Kasumi-1 (cell line): Measurements from ENCODE around the gene RNF183.
"Not testable (repeated sequence)": the region's sequence is repeated elsewhere in the genome, so short reads cannot be mapped to it uniquely, and the experiment has no call there.

ENCODE experiments used
- DNase-seq, 2 experiments: peaks; one replicate each; lab custom pipeline; 2025; lab: John Stamatoyannopoulos, UW

The RNF183 gene

DNA sequence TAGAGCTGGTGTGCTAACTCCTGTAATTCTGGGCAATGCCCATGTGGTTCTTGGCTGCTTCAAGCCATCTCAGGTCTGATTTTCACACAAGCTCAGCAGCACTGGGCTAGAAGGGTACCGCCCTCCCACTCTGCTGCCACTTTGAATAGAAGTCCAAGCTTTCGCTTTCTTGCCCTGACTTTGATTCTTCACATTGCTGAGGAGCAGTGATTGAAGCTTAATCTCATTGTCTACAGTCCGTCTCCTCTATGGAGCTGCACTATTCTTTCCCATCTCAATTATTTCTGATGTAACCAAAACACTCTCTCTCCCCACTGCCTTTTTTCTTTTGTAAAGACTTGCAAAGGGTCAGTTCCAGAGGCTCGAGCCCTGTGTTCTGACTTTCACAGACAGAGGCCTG lies 12.9 kb upstream of the RNF183 start:
- DNase-seq: no peak

DNA sequence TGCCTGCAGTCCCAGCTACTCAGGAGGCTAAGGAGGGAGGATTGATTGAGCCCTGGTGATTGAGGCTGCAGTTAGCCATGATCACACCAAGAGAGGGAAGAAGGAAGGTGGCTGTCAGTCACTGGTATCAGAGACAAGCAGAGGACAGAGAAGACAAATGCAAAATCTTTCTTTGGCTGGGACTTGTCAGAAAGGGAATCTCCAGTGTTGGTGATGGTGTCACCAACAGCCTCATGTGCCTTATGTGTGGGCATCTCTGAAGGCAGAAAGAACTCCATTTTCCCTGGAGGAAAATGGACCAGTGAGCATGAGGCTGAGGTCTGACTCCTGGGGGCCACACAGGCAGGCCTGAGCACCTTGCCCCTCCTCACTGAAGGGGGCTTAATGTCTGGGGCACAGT lies 12.1 kb upstream of the RNF183 start:
- DNase-seq: no peak

DNA sequence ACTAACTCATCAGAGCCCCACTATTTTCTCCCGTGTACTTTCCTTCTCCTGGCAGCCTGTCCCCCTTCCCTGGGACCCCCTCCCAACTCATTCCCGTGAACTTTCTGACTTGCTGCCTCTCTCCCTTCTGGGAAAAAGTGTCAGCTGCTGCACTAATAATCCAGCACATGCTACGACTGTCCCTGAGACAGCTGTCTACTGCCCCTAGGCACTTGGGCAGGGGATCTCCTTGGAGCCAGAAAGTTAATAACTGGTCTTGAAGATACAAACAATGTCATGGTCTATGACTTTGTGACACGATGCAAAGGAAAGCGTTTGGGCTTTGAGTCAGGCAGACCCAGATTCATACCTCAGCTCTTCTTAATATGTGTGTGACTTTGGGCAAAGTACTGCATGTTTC lies 10.1 kb upstream of the RNF183 start:
- DNase-seq: no peak

DNA sequence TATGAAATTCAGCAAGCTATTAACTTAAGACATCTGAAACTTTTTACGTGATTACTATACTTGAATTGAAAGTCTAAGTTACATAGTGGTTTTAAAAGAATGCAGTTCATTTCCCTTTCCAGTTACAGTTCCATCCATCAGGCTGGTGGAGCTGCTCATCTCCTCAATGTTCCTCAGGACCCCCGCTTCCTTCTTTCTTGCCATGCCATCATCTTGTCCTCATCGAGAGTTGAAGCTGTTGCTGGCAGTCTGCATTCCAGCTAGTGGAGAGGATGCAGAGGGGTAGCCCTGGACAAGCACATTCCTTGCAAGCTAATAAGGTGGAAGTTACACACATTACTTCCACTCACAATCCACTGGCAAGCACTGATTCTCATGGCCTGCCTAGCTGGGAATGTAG lies 8.8 kb upstream of the RNF183 start:
- no peak for DNase-seq

DNA sequence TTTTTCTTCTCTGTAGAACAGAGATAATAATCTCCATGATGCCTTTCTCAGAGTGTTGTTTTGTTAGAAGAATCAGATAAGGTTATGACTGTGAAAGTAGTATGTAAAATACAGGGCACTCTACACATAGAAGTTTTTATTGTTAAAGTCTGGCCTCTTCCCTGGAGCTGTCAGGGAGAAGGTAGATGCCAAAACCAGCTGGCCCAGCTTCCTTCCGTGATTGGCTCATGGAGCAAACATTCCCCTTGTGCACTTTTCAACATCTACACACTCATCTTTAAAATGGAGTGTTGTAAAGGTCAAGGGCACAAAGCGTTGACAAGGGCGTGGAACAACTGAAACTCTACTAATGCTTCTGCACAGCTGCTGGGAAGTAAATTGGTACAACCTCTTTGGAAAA lies 7.4 kb upstream of the RNF183 start:
- no peak for DNase-seq

DNA sequence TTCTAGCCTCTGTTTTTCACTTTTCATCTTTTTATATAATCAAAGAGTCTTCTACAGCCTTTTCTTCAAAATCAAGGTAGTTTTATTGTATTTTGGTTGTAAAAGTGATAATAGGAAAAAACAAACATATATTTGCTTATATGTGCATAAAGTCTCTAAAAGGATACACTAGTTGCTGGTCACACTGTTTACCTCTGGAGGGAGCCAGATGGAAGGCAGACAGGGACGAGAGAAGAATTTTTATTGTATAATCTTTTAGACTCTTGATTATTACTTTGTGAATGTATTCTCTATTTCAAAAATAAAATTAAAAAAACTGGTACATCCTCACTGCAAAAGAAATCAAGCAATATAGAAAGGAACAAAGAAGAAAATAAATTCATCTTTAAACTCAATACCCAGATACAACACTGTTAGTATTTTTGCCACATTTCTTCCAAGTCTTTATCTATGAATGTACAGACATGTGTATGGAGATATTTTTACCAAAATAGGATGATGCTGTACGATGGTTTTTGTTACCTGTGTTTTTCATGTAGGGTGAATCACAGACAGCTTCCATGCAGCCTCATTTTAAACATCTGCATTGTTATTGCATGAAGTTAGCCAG lies 6.1 kb upstream of the RNF183 start:
- DNase-seq: peak; percentile 58 to 78

DNA sequence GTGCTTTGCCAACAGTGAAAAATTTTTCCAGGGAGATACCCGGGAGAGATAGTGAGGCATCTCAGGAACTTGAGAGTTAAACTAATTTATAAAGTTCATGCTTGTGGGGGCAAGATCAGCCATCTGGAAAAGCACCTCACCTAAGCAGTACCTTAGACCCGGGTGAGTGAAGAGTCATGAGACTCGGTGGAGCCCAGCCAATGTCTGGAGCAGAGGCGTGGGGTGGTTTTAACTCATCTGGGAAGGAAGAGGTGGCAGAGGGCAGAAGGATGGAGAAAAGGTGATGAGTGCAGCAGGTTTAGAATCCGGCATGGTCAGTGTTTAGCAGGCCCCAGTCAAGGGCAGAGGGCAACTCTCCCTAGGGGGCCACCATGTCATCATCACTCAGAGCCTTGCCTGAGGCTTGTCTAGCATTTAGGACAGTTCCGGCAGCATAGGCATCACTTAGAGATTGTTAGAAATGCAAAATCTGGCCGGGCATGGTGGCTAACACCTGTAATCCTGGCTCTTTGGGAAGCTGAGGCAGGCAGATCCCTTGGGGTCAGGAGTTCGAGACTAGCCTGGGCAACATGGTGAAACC lies 4.3 kb upstream of the RNF183 start:
- DNase-seq: no peak

DNA sequence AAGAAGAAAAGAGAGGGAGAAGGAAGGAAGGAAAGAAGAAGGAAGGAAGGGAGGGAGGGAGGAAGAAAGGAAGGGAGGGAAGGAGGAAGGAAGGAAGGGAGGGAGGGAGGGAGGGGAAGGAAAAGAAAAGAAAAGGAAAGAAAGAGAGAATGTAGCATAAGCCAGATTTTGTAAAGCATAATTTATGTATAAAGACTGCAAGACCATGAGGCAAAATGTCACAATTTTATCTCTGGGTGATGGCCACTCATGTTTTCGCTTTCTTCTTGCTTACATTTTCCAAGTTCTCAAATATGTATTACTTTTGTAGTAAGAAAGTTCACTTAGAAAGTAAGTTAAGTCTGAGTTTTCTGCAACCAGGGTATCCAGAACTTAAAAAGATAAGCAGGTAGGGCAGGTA lies 3.4 kb upstream of the RNF183 start:
- no peak for DNase-seq

DNA sequence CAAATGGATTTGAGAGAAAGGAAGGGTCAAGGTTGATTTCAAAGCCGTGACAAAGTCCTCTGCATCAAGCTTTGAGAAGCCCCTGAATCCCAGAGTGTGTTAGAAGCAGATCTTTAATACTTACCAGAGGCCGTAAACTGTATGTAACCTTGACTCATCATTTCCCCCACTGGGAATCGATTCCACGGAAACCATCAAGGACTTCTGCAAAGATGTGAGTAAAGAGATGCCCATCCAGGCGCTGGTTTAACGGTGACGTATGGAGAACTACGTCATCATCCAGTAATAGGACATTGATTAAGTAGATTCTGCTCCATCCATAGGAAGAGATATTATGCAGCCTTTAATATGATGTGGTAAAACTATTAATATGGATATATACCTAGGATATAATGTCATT lies 1.6 kb downstream of the RNF183 start:
- no peak for DNase-seq

DNA sequence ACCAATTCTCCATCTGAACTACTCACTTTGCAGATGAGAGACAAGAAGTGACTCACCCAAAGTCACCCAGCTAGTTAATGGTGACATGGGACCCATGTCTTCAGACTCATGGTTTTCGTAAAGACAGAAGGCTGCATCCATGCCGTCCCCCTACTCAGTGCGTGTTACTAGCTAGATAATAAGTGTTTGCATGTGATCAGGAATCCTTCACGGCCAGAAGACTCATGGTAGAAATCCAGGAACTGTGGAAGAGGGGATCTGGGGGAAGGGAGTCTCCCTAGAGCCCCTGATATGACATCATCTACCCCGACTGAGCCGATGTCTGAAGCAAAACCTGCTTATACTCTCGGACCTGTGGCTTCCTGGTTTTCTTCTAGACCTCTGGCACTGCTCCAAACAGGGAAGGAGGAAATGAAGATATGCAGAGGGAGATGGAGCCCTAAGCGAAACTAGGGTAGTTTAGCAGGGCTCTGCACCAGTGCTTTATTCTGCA lies 3.3 kb downstream of the RNF183 start:
- peak; percentile 50 to 68 for DNase-seq

DNA sequence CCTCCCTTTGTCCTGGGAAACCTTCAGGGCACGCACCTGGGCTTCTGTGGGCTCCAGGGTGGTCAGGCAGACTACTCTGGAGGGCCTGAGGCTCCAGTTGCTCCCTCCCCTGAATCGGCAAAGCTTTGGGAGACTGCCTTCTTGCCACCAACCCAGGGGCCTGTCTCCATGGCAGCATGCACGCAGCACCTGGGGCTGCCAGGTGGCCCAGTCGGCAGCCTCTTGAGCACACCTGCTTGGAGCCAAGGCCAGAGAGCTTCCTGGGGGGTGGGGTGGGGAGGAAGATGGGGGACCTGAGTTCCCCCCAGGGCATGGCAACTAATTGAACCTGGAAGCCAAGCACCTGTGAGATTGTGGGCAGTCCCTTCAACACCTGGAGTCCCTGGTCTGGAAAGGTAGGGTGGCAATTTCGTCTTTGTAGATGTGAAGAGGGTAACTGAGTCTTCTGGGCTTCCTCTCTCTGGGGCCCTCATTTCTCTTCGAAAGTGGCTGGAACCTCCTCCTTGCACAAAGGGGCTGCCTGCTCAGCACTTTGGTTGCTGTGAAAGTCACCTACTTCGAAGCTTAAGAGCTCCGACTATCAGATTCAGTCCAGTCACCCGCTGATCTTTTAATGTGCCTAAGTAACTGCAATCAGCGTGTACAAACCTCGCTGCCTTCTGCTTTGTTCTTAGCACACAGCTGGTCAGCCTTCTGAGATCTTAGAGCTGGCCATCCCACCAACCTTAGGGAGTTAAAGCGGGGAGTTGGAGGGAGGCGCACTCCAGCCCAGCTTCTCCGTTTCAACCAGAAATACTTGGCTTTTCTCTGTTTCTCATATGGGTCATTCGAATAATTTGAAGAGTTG lies 4.0 kb downstream of the RNF183 start:
- no peak for DNase-seq

DNA sequence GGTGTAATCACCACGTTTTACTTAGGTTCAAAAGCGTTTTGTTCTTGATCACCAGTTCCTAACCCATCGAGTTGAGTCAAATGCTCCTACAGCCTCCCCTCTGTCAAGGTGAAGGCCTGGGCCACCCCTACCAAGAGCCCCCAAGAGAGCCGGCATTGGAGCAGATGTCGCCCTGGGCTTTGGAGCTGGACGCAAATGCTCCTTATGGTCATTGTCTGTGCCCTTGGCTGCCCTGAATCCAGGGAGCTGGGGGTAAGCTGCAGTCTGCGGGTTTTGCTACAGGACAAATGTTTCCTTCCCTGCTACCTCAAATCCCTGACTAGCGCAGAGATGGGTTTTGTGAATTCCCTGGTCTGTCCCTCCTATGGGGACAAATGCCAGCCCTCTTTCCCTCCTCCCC lies 4.9 kb downstream of the RNF183 start:
- DNase-seq: no peak

DNA sequence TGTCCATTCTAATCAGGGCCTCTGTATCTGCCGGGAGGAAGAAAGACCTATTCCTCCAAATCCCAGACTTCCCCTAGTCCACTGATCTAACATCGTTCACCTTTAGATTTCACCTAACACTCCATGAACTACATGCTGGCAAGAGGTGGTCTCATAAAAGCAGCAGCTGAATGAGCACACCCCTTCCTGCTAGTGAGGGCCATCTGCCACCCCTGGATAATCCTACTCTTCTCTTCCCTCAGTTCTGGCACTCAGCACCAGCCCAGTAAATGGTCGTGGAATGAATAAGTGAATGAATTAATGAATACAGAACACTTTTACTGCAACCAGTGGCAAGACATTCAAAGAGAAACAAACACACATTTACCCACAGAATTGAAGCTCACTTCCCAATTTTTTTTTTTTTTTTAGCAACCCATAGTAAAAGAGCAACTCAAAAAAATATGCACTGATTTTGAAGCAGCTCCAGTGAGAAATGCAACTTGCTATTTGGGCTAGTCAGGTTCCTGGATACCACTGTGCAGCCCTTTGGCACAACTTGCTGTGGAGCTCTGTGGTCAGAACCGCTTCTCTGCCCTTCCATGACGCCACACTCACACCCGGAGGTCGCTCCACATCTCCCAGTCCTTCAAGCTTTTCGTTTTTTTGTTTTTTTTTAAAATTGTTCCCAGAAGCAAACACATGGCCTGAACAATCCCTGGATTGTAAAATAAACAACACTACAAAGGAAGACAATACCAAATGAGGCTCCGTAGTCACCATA lies 6.2 kb downstream of the RNF183 start:
- no peak for DNase-seq

DNA sequence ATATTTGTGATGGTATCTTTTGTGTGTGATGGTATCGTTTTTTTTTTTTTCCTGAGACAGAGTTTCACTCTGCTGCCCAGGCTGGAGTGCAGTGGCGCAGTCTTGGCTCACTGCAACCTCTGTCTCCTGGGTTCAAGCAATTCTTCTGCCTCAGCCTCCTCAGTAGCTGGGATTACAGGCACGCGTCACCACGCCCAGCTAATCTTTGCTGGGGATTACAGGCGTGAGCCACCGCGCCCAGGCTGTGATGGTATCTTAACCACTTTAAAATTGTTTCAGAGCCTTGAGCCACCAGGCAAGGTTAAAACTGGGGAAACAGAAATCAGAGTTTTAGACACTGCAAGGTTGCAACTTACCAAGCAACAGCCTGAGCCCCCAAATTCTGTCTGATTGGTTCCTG lies 6.9 kb downstream of the RNF183 start:
- DNase-seq: not testable (repeated sequence)

DNA sequence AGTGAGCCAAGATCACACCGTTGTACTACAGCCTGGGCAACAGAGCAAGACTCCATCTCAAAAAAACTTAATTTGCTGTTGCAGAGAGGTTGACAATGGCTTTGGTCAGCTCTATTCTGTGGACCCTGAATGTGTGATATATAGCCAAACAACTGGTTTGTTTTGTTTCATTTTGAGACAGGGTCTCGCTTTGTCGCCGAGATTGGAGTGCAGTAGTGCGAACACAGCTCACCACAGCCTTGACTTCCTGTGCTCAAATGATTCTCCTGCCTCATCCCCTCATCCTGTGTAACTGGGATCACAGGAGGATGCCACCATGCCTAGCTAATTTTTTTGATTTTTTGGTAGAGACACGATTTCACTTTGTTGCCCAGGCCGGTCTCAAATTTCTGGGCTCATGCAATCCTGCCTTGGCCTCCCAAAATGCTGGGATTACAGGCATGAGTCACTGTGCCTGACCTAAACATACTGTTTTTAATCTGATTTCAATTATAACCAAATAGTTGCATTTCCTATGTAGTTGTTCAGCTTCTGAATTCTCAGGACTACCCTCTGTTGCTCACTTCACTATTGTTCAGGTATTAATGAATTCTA lies 9.8 kb downstream of the RNF183 start:
- DNase-seq: no peak

DNA sequence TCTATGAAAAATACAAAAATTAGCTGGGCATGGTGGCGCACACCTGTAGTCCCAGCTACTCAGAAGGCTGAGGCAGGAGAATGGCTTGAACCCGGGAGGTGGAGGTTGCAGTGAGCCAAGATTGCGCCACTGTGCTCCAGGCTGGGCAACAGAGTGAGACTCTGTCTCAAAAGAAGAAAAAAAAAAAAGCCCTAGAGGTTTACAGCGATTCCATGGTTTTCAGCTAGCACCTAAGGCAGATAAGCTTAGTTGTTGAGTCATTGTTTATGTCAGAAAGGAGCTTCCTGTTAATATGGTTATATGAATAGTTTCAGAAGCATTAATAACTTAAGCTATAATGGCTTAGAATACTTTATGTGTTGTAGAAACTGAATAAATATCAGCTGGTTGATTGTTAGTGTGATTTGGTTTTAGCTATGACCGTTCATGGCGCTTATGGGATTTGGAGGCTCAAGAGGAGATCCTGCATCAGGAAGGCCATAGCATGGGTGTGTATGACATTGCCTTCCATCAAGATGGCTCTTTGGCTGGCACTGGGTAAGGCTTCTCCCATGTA lies 13.0 kb downstream of the RNF183 start:
- no peak for DNase-seq

DNA sequence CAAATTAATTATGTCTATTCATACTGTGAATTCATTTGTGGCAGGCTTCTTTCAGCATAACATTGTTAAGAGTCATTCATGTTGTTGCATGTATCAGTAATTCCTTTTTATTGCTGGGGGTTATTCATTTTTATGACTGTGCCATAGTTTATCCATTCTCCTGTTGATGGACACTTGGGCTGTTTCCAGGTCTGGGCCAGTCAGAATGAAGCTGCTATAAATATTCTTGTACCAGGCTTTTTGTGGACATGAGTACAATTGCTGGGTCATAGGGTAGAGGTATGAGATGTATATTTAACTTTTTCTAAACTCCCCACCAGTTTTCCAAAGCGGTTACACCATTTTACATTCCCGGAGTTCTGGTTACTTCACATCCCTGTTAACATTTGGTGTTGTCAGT lies 14.1 kb downstream of the RNF183 start:
- DNase-seq: no peak

DNA sequence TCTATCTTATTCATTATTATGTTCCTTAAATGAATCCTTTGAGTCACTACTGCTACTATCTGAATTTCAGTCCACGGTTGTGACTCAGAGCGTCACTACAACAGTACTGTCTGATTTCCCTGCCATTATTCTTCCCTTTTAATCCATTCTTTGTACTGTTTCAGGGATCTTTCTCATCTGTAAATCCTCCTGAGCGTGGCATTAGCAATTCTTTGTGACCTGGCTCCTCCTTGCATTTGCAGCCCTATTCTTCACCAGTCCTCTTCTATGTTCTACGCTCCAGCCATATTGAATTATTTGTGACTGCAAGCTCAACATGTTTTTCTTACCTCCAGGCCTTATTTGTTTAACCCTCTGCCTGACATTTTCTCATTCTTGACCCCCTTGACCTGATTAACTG lies 21.8 kb downstream of the RNF183 start:
- DNase-seq: no peak

DNA sequence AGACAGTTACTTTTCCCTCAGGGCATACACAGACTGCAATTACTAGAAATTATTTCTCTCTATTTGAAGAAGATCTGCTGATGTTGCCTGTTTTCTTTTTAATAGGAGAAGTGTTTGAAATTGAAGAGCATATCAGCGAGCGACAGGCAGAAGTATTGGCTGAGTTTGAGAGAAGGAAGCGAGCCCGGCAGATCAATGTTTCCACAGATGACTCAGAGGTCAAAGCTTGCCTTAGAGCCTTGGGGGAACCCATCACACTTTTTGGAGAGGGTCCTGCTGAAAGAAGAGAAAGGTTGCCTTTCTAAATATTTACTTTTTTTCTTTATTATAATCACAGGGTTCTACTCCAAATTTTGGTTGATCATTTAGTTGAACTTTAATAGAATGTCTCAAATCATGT lies 24.3 kb downstream of the RNF183 start:
- DNase-seq: no peak

DNA sequence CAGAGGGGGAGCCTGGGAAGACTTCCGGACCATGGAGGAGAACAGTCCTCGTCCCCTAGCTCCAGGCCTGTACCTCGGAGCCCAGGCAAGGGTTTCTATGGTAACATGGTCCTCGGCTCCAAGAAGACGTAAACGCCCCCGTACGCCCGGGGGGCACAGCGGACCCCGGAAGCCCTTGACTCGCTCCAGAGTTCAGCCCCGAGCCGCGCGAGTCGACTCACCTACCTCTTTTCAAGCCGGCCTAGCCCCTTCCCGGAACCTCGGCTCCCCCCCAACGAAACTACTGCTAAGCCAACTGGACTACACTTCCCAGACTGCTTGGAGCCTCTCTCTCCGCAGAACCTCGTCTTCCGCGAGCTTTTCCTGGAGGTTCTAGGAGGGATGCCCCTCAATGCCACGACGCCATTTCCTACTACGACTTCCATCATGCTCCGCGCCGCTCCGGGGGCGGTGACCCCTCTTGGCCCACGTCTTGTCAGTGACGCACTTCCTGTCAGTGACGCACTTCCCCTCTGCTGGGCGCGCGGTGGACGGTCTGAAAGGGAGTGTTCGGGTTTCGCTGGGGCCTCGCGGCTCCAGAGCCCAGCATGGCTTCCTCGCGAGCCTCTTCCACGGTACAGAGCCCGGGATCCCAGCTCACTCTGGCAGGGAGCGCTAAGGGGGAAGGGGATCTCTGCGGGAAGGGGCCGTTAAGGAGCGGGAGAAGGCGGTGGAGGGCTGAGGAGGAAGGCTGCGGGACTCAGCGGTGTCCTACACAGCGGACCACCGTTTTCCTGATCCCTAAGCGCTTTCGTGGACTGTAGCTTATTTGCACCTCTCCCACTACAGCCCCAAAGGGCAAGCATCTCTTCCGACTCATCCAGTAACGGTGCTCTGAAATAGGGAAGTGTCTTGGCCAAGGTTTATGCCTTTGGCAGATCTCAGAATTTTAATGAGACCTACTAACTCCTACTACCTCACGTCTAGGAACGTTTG lies 27.7 kb downstream of the RNF183 start, which contains the start of the genes CDC26 and PRPF4:
Gene CDC26 (minus strand): TSS at position 416 of the 975 bp plus-strand sequence. CDS start 3,065 bp downstream, outside the sequence.
Gene PRPF4 (plus strand): TSS at position 502 of the 975 bp plus-strand sequence. CDS start 86 bp downstream, at position 588.
- DNase-seq: peak; percentile 98
